Activated B cell treated with CpG ODN at 0.5 μM for 24 hours (primary cell): ENCODE results near the gene SSR4. TPM values are rescaled to one million over a fixed set of nuclear protein-coding genes. Genes with fewer than 3 reads are reported as not detected.

Experiments used
- ATAC-seq: fragments of 200-7000 bp; cut with Tn5 transposase; one replicate; pipeline ENCODE4 v1.10.0; 2021; ENCODE audit warnings: low read depth, mild to moderate bottlenecking, moderate library complexity
- CTCF ChIA-PET: fragments of 350-600 bp; sonication (Branson Sonifier 250); formaldehyde crosslinking; loops from one replicate; lab custom pipeline; 2021; ENCODE audit warnings: antibody characterized with exemption; lab: Charles Lee
- POLR2A ChIA-PET: fragments of 350-600 bp; sonication (Branson Sonifier 250); formaldehyde crosslinking; loops from one replicate; lab custom pipeline; 2021; ENCODE audit warnings: antibody characterized with exemption; lab: Charles Lee
- DNase-seq: peaks from one replicate; pipeline ENCODE4 v3.0.0; 2022
- H3K27ac Mint-ChIP-seq: one replicate; pipeline ENCODE4 v1.8.0; 2020; ENCODE audit warnings: mixed read lengths
- H3K27me3 Mint-ChIP-seq: one replicate; pipeline ENCODE4 v1.8.0; 2021; ENCODE audit warnings: mixed read lengths
- H3K36me3 Mint-ChIP-seq: one replicate; pipeline ENCODE4 v1.8.0; 2021; ENCODE audit warnings: low read depth, mixed read lengths
- H3K4me1 Mint-ChIP-seq: one replicate; pipeline ENCODE4 v1.8.0; 2021; ENCODE audit warnings: mixed read lengths
- H3K4me3 Mint-ChIP-seq: one replicate; pipeline ENCODE4 v1.8.0; 2020; ENCODE audit warnings: mild to moderate bottlenecking, mixed read lengths
- H3K9me3 Mint-ChIP-seq: one replicate; pipeline ENCODE4 v1.8.0; 2020; ENCODE audit warnings: mixed read lengths
- CTCF ChIP-seq: fragments of 200-600 bp; IDR thresholded peaks from one replicate; pipeline ENCODE4 v1.8.0; 2022; ENCODE audit warnings: antibody characterized with exemption, mild to moderate bottlenecking
- intact Hi-C: fragments of 100-400 bp; cut with micrococcal nuclease; formaldehyde crosslinking; loops from one replicate; pipeline ENCODE4 v1.15.1; 2024
- total RNA-seq: library from RNA; stranded (reverse); gene quantifications from 2 replicates; pipeline ENCODE4 v1.2.3, GENCODE V29; 2022

SSR4 gene
- total RNA-seq, 1 donor from 2014 or later = 160 TPM

- Mint-ChIP-seq H3K9me3 (no peaks in the 10 kb centered on the region), H3K4me1 (peaks cover 7% of the 10 kb centered on the region), H3K27ac (no peak overlapping the region), H3K27me3 (peaks cover 19% of the 10 kb centered on the region), H3K4me3 (no peak overlapping the region), H3K36me3 (no peaks in the 10 kb centered on the region)
- DNase-seq (no peak), ATAC-seq (no peak)
- POLR2A ChIA-PET = no interaction called here
- CTCF ChIA-PET = no interaction called here
- intact Hi-C loops = no loop called here
- TF ChIP-seq CTCF = no peak
These were observed 33.8 kb downstream of the SSR4 start for GRCh38 chrX:153828308-153828707.

GRCh38 chrX:153828723-153829548 lies 34.5 kb downstream of the SSR4 start:
- peaks cover 17% of the 10 kb centered on the region for H3K27me3 Mint-ChIP-seq
- intact Hi-C loops = no loop called here
- no peak overlapping the region for H3K27ac Mint-ChIP-seq
- no peak for TF ChIP-seq CTCF
- no peaks in the 10 kb centered on the region for H3K9me3 Mint-ChIP-seq
- POLR2A ChIA-PET = no interaction called here
- DNase-seq = no peak
- H3K4me1 Mint-ChIP-seq = peaks cover 7% of the 10 kb centered on the region
- peak; percentile 14 for ATAC-seq
- H3K4me3 Mint-ChIP-seq = peak overlapping the region; percentile 41
- CTCF ChIA-PET = no interaction called here
- H3K36me3 Mint-ChIP-seq = no peaks in the 10 kb centered on the region

GRCh38 chrX:153829549-153829798 lies 35.0 kb downstream of the SSR4 start:
- no peak for TF ChIP-seq CTCF
- Mint-ChIP-seq H3K4me1 (peaks cover 7% of the 10 kb centered on the region), H3K4me3 (peak overlapping the region; percentile 41), H3K36me3 (no peaks in the 10 kb centered on the region), H3K9me3 (no peaks in the 10 kb centered on the region), H3K27me3 (peaks cover 17% of the 10 kb centered on the region), H3K27ac (no peak overlapping the region)
- ChIA-PET CTCF (no interaction called here), POLR2A (no interaction called here)
- no peak for DNase-seq
- intact Hi-C loops = no loop called here
- no peak for ATAC-seq

- CTCF ChIA-PET = no interaction called here
- peaks cover 7% of the 10 kb centered on the region for H3K4me1 Mint-ChIP-seq
- no peak for DNase-seq
- H3K27me3 Mint-ChIP-seq = peaks cover 16% of the 10 kb centered on the region
- no peaks in the 10 kb centered on the region for H3K36me3 Mint-ChIP-seq
- intact Hi-C loops = no loop called here
- TF ChIP-seq CTCF = no peak
- POLR2A ChIA-PET = no interaction called here
- no peak within 1 kb of the TSS for H3K27ac Mint-ChIP-seq
- H3K9me3 Mint-ChIP-seq = no peaks in the 10 kb centered on the region
- peak; percentile 60 for ATAC-seq
- H3K4me3 Mint-ChIP-seq = peak within 1 kb of the TSS; percentile 52
These were observed 35.6 kb downstream of the SSR4 start, which contains the start of gene PDZD4 for GRCh38 chrX:153829799-153830639. Gene PDZD4, minus strand, starts transcription at chrX:153830544. Its CDS starts 246 bp downstream, at chrX:153830298.
